ENCODE results near the gene CHRFAM7A.
"Not testable (repeated sequence)": the region's sequence is repeated elsewhere in the genome, so short reads cannot be mapped to it uniquely, and the experiment has no call there.

- TF ChIP-seq CTCF, POLR2A (IDR thresholded peaks at IDR 0.05): not testable (repeated sequence)
Measured at GRCh38 chr15:30355043-30355442, 38.3 kb downstream of the CHRFAM7A start.

Data from sigmoid colon (tissue), 3 donors.